Pulmonary artery endothelial cell (primary cell): Measurements from ENCODE around the gene SEMA7A. TPM values are rescaled to one million over a fixed set of nuclear protein-coding genes. Genes with fewer than 3 reads are reported as not detected.
A peak's percentile ranks its signal among the peaks of the same experiment; 100 is the strongest.

Experiments used
- DNase-seq: peaks from one replicate; pipeline ENCODE4 v3.0.0-alpha.2; 2011; ENCODE audit warnings: low read depth, low spot score
- total RNA-seq: library from RNA; depleted of rRNA; stranded (reverse); fragments of >200 nt; gene quantifications from 2 replicates; pipeline ENCODE4 v1.2.3, GENCODE V29; 2014

SEMA7A gene
- total RNA-seq, 1 donor from 2014 or later = 0.73 TPM

DNA sequence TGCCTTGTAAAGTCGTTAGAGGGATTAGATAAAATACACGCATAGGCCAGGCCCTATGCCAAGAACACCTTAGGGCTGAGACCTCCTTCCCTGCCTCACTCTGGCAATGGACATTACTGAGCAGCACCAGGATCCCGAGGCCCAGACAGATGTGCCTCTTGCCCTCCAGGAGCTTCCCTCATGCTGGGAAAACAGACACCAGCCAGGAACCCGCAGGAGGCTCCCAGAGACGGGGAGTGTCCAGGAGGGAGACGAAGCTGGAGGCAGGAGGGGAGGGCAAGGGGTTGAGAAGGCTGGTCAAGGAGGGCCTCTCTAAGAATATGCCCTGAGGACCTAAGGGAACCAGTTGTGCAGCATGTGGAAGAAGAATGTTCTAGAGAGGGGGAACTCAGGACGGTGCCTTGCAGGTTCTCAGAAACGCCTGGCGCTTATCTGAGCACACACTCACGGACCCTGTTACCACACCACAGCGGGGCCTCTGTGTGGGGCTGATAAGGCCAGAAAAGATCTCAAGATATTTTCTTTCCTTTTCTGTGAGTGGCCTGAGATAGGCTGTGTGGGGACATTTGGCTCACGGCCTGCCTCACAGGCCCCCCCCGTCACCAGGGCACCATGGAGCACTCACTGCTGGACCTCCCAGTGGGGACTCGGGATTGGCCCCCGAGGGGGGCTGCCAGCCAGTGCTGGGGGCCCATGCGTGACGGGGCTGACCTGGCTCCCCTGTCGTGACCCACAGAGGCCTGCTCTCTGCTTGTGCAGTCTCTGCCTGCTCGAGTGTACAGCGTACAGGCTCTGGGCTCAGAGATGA, 44.3 kb downstream of the SEMA7A start:
- no peak for DNase-seq

DNA sequence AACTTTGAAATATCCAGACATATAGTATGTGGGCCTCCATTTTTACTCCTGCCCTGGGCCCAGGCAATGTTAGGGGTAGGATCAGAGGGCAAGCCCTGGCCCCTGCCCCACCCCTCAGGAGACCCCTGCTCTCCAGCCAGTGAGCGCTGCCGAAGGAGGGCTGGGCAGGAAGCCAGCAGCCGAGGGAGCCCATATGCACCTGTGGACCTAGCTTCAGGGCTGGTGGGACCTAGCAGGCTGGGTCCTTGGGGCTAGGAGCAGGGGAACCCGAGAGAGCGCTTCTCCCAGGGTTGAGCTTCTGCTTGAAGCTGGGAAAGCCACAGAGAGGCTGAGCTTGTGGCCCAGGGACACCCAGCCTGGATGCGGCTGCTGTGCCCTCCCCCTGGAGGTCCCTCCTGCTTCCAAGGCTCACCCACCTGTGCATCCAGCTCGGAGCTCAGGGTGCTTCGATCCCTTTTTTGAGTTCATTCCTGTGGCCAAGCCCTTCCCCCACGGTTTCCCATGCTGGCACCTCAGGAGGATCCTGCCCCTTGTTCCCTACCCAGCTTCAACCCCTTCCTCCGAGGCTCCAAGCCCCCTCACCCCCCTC, 45.3 kb downstream of the SEMA7A start:
- DNase-seq = no peak

DNA sequence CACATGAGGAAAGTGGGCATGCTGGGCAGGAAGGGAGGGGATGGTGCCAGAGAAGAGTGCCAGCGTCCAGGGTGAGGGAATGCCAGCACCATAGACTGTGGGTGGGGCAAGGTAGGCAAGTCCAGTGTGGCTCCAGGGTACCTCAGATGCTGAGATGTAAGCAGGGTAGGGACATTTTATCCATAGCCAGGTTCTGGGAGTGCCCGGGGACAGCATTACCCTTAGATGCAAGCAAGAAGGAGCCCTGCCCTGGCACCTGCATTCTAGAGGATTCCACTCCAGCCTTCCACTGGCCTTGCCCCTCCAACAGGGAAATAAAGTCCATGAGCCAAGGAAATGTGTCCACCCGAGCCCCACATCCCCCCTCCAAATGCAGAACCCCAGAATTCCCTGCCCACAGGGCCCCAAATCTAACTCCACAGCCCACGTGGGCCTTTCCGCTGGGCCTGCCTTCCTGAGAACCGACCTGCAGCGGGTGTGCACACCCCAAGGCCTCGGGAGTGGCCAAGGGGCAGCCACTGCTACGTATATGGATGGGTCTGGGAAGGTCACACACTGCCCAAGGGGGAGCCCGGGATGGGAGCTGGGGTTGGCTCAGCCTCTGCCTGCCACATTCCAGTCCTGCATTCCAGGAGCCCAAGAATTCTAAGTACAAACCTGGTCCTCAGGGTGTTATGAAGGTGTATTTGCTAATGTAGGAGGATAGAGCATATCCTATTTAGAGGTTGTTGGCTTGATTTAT, 46.0 kb downstream of the SEMA7A start:
- no peak for DNase-seq

DNA sequence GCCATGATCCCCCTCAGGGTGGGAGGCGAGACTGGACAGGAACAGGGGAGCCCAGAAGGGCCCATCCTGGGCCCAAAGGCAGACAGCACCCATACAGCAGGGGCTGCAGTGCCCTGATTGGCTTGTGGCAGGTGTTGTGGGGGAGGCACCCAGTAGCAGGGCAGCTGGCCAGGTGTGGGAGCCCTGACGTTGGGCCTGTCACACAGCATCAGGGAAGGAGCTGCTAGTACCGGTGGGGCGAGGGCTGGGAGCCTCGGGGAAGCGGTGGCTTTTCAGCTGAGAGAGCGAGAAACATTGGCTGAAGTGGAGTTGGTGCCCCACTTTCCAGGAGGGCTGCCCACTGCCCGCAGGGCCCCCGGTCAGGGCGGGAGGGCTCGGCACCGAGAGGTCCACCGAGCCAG, 46.6 kb downstream of the SEMA7A start:
- DNase-seq = no peak

DNA sequence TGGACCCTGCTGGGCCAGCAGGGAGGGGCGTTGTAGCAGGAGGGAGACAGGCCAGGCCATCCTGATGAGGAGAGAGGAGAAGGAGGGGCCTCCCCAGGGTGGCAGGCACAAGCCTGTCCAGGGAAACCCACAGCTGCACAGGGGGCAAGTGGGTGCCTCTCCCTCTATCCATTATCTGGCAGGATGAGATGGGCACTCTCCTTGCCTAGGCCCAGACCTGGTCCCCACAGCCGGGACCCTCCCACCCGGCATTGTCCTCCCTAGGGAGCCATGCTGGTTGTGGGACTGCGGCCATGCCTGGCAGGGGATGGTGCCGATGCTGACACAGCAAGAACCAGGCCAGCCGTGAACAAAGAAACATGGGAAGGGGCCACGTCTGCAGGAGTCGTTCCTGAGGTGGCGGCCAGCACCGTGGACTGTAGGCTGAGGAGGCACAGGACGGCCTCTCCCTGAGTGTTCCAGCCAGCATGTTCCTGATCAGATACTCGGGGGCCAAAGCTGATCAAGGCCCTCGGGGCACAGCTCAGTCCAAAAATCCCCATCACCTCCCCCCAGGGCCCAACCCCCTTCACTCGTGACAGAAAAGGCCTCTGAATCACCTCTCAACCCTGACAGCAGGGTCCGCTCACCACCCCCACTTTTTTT, 47.1 kb downstream of the SEMA7A start:
- DNase-seq = no peak

DNA sequence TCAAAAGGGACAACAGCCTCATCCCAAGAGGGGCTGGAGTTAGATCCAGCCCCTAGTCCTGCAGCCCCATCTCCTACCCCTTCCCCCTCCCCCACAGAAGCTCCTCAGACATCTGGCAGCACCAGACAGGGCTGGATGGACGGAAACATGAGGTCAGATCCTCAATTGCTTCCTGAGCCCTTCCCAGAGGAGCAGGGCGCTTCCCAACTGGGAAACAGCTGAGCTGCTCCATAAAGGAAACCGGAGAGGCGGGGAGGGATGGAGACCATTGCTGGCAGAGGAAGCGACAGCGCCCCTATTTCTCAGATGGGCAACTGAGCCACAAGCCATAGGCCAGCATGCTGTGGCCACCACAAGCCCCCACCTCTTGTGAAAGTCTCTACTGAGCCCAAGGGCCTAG, 48.0 kb downstream of the SEMA7A start:
- DNase-seq = no peak

DNA sequence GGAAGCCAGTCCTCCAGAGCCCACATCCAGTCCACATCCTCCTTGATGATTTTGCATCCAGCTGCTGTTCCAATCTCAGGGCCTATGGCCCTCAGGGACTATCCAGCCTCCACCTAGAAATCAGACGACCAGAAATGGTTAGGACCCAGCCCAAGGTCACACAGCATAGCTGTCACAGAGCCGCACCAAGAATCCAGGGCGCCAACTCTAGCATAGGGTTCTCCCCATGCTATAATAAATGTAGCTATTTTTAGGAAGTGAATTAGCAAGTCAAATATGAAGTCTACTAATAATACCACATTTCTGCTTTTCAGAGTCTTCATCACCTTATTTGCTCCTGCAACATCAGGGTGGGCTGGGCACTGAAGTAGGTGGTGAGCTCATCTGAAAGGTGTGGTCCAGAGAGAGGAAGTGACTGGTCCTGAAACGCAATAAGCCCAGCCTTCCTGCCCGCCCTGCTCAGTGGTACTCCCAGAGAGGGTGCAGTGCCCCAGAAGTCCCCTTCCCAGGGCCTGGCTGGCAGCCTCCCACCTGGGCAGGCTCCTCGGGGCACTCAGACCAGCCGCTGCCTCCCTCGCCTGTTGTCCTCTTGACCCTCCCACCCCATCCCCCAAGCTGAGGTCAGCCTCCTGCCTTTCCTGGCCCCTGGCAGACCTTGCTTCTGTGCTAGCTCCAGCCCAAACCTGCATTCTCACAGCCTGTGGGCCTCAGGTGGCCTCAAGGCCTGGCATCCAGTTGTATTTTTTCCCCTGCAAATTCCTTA, 48.7 kb downstream of the SEMA7A start:
- DNase-seq = no peak

DNA sequence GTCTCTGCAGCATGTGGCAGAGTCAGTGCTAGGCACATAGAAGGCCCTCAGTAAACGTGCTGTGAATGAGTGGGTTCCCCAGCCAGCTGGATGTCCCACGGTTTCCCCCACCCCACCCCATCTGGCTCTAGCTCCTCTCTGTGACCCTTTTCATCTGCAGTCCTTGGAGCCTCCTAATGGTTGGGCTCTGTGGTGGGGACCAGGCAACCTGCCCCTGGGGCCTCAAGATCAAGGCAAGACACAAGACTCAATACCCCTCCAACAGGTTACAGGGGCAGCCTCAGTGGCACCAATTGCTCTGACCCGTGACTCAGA, 49.2 kb downstream of the SEMA7A start:
- DNase-seq = no peak

DNA sequence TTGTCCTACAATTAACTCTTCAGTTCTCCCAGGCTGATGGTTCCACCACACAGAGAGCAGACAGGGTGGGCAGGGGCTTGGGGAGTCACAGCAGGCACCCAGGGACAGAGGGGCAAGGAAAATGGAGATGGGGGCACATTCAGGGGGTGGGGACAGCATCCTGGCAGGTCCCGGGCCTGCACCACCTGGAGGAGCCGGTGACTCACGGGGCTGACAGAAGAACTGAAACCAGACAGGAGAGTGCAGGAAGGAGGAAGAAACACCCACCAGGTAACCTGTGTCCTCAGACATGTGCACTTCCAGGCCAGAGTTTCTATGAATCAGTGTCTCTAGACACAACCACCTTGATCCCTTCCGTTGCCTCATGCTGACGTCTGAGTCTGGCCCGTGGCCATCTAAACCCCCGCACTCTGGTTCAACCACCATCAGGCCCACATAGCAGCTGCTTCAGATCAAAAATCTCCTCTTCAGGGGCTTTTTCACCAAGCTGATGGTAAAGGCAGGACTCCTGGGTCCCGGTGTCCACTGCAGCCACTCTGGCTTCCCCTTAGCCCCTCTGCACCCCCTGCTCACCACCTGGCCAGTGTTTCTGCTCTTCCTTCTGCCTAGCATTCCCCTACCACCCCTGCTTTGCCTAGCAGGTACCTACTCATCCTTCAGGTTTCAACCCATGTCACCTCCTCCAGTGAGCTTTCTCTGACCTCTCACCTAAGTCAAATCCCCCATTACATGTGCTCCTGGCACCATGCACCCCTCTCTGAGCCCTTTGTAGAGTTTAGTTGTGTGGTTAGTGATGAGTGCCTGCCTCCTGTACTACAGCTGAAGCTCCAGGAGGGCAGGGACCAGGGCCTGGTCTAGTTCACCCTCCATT, 49.8 kb downstream of the SEMA7A start:
- no peak for DNase-seq

DNA sequence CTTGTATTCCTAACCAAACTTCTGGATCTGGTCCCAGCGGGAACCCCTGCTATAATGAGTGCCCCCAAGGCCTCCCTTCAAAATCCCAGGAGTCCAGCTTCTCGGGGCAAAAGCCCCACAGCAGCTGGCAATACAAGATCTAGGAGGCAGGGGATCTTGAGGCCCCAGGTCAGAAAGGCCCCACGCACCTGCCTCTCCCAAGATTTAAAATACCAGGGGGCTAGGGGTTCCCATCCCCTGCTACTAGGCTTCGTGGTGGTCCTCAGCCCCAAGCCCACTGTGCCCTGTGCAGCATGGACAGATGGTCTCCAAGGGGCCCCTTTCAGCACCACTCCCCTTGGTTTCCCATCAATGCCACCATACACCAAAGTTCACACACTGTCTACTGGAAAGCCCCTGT, 50.5 kb downstream of the SEMA7A start:
- no peak for DNase-seq

DNA sequence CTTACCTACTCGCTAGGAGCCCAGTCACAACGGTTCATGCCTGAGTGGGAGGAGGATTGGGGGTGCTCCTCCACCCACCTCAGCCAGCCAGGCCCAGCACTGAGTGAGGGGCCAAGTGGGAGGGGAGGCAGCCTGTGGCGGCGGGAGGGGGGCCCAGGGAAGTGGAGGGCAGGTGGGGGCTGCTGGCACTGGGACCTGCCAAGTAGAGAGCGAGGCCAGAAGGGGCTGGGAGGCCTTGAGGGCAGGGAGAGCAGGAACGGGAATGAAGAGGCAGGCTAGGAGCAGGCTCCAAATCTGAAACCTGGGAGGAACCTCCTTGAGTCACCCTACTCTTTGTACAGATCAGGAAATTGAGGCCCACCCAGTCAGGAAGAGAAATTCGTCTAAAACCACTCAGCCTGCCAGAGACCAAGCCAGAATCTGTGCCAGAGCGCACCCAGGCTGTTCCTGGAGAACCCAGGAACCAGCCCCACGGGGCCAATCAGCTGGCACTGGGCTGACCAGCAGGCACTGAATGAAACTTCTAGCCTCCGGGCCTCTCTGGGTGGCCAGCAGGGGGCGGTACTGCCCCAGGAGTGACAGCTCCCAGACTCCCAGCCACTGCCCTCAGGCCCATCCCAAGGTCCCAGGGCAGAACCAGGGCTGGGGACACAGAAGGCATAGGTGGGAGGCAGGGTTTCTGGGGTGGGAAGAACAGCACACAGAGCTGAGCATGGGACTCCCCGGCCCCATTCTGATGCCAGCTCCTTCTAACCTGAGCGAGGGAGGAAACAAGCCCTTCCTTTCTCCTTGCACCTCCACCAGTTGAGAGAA, 51.5 kb downstream of the SEMA7A start:
- peak; percentile 43 for DNase-seq

DNA sequence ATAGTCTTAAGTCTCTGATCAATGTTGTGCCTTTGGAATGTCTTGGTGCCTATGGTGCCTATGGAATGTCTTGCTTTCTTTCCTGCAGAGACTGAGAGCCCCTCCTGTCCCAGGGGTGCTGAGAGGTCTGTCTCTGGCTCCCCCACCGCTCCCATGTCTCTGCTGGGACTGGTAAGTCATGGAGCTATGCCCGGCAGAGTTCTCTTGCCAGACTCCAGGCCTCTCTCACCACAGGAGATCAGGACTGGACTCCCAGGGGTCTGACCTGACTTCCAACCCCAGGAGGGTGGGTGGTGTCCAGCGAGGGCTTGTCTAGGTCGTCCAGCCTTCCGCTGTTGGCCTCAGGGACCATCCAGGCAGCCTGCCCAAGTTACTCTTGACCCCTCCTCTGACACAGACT, 52.3 kb downstream of the SEMA7A start:
- DNase-seq = no peak

DNA sequence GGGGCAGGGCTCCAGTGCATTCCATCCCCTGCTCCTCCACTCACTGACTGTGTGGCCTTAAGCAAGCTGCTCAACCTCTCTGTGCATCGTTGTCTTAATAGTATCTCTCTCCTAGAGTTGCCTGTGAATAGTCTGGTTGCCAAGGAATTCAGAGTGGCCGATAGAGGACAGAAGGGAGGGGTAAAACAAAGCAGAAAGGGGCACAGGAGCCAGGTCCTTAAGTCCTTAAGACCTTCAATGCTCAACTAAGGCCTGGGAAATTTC, 52.6 kb downstream of the SEMA7A start:
- DNase-seq = no peak

DNA sequence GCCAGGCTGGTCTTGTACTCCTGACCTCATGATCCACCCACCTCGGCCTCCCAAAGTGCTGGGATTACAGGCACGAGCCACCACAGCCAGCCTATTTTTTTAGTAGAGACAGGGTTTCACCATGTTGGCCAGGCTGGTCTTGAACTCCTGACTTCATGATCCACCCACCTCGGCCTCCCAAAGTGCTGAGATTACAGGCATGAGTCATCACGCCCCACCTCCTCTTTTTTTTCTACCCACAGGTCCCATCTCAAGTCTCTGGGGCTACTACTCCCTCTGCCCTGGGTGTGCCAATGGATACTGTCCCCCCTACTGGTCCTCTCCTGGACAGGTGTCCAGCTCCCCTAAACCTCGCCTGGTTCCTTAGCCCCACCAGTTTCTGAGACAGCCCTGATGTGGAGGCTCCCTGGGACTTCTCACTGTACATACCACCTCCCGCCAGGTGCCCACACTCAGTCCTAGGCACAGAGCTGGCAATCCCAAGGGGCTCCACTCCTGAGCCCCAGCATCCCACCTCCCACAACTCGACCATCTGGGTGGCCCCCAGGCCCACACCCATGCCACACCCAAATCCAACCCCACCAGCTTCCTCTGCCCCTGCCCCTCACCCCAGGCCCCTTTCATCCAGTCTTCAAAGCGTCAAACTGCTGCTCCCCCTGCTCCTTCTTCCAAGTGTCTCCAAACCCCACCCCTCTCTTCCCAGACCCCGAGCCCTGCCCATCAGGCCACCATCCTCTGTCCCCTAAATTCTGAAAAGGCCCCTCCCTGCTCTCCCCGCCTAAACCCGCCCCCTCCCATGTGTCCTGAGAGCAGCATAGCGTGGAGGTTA, 53.2 kb downstream of the SEMA7A start:
- no peak for DNase-seq

DNA sequence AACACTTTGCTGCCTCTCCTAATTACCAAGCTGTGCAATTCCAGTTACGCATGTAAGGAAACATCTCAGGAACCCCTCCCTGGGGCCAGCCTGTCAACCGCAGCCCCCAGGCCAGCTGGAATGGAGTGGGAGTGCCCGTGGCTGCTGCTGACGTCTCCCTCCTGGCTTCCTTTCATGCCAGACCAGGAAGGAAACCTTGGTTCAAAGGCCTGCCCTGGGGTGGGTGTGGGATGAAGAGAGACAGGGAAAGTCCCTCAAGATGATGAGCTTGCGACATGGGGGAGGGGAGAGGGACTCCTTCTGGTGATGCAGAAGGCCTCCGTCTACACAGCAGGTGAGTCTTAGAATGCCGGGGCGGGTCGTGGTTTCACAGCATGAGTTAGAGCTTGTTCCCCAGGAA, 54.9 kb downstream of the SEMA7A start:
- no peak for DNase-seq

DNA sequence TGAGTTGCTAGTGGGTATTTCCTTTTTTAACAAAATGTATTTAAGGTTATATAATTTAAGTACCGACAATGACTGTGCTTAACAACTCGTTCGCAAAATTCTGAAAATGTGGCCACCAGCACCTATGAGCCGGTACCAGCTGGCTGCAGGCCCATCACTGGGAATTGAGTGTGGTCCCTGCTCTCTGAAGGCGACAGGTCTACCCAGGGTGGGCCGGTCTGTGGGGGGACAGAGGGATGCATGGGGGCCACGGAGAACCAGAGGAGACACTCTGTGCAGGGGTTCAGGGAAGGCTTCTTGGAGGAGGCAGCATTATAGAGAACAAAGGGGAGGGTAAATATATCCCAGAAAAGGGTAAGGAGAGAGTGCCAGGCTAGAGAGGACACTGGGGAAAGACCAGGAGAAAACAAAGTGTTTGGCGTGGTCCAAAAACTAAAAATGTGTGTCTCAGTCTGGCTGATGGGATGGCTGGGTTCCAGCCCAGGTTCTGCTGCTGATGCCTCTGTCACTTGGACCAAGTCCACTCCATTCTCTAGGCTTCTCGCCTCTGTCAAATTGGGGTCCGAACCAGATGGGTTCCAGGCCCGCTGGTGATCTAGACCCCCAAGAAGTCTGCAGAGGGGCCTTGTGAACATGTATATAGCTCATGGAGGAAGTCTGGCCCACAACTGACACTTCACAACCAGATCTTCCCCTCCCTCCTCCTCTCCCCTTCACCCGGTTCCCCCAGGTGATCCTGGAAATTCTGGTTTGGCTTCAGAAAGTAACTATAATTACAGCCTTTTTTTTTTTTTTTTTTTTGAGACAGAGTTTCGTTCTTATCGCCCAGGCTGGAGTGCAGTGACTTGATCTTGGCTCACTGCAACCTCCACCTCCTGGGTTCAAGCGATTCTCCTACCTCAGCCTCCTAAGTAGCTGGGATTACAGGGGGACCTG, 55.7 kb downstream of the SEMA7A start:
- no peak for DNase-seq

DNA sequence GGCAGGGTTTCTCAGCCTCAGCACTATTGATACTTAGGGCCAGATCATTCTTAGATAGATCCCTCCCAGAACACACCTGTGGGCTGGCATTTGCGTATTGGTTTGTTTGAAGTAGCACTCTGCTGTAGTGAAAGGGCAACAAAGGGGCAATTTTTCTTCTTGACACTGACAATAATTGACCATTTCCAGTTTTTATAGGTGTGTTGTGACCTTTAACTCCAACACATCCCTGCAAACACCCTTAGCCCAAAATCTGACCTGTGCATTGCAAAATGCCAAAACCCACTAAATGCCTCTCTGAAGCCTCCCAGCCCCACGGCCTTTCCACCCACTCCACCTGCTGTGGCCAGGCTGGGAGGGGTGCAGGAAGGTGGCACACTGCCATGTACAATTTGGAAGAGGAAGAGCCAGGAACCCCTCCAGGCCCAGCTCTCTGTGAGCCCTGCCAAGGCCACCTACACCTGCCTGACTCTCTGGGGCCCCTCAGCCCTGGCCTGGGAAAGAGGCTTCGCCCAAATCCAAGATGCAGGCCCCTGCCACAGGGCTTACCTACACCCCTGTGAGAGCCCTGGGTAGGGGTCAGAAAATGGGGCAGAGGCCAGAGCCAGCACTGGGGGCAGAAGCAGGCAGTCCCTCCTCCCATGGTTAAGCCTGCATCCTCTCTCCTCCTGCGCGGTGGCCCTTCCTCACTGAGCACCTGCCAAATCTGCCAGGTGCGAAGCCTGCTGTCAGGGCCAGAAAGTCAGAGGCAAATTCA, 56.8 kb downstream of the SEMA7A start:
- no peak for DNase-seq
